Measurements from ENCODE around the gene TDRD3.

- no peak for TF ChIP-seq CTCF (IDR thresholded peaks at IDR 0.05; ENCODE audit: low read depth, low read length)
- TF ChIP-seq EZH2phosphoT487 (IDR thresholded peaks at IDR 0.05; ENCODE audit: low read depth), result no peak
These were observed 56.5 kb downstream of the TDRD3 start for GRCh38 chr13:60453490-60453889.

Measured in OCI-LY3 (cell line).